ENCODE measurements around the gene KMT2C.

GRCh38 chr7:152132812-152133211 lies 303.0 kb downstream of the KMT2C start:
- TF ChIP-seq CTCF (conservative IDR thresholded peaks at IDR 0.05; ENCODE audit: low read length) (no peak), EZH2phosphoT487 (IDR thresholded peaks at IDR 0.05; ENCODE audit: borderline replicate concordance) (no peak)

Measured in Loucy (cell line).